GM18861 (cell line): Measurements from ENCODE around the gene ENOX1.

ENCODE experiments used
- ATAC-seq: cut with Tn5 transposase; IDR thresholded peaks from one replicate; pipeline ENCODE4 v1.9.1; 2021; ENCODE audit not compliant: unreplicated experiment

The ENOX1 gene

DNA sequence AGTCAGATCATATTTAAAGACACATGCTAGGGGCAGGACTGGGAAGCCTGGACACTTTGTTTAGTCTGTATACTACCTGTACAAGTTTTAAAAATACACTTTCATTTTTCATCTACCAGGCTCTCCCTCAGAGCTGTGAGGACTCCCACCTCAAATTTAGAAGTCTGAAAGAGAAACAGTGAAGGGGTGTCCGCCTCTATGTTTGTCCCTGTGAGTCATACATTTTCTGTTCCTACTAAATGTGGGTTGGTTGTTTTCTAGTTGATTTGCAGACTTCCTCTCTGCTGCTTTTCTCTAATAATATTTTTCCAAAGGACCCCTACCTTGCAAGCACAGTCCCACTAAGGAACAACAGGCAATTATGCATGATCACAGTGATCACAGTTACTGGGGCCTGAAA, 110.5 kb downstream of the ENOX1 start:
- ATAC-seq, result peak; percentile 94

DNA sequence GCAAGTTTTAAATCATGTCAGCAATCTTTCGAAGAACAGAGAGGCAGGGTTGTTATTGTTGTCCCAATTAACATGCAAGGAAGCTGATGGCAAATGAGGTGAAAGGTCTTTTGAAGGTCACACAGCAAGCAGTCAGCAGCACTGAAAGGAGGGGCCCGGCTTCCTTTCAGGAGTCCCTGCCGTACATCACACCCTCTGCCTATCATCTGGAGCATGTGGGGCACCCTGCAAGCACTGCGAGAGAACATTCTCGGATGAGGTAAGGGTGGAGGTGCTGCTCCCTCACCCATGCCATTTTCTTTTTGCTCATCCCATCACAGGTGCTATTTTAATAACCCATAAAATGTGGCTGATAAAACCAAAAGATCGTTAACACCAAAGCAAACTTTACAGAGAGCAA, 111.2 kb downstream of the ENOX1 start:
- no peak for ATAC-seq

DNA sequence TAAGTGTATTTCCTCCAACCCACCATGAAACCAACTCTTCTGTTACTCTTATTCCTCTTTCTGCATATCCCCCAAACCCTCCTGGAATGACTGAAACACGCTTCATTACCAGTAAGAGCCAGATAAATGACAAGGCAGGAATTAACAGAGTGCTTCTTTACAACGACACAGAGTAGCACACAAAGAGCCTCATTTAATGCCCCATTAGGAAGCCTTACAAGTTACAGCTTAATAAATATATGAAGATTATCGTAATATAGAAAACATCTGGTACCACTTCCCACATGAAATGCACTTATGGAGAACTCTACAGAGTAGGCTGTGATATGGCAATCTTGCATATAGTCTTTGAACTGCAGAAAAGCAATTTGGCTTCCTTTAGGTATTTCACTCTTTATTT, 116.8 kb downstream of the ENOX1 start:
- no peak for ATAC-seq

DNA sequence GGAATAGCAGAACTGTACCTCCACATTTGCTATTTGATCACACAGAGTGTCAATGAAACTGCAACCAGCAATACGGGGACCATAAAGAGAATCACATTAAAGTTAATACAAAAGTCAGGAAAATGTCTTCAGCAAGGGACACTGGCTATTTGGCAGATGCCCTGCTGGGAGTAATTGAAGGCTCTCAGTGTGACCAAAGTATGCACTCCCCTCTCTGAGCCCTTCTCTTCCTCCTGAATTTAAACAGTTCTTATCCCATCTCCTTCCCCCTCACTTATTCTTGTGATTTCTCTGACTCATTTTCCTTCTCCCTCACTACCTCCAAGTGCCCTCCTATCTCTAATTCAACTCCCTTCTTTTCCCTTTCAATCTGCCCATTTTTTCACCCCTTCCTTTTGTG, 117.7 kb downstream of the ENOX1 start:
- ATAC-seq, result no peak

- ATAC-seq, result no peak
These were observed 120.4 kb downstream of the ENOX1 start for GRCh38 chr13:43666403-43666802.

- no peak for ATAC-seq
These were observed 121.4 kb downstream of the ENOX1 start for GRCh38 chr13:43665388-43665787.

DNA sequence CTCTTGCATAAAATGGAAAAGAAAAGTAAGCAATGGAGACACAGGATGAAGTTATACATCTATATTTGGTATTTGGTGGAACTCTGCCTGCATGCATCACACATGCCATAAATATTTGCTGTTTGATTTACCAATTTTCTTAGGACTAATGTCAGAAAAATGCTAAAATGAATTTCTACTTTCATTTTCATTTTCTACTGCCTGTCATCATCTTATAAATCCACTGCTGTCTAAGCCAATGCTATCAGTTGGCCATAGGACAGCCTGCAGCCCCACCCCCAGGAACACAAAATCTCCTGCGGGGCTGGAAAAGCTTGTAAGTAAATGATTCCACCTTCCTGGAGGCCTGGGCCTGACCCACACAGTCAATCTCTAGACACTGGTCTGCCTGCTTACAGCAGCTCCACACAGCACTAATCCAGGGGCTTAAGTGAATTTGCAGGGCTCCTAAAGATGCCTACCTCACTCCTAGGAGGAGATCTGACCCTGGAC, 122.0 kb downstream of the ENOX1 start:
- no peak for ATAC-seq

- ATAC-seq, result no peak
These were observed 123.2 kb downstream of the ENOX1 start for GRCh38 chr13:43663474-43664090.

DNA sequence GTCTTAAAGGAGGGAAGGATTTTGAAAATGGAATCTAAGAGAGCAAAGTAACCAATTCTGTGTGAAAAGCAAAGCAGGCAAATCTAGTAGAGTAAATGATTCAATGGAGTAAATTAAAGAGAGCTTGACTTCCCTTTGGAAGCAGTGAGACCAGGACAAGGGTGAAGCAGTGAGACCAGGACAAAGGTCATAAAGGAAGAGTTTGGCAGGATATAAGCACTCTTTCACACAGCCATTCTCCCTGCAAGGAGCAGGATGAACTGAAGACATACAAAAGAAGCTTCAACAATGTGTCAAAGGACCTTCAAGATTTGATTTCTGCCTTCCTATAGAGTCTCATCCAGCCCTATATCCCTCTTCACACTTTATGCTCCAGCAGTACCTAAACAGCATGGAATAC, 123.8 kb downstream of the ENOX1 start:
- no peak for ATAC-seq

GRCh38 chr13:43661161-43661830, 125.5 kb downstream of the ENOX1 start:
- no peak for ATAC-seq

- ATAC-seq, result no peak
These were observed 129.3 kb downstream of the ENOX1 start for GRCh38 chr13:43657485-43657884.

DNA sequence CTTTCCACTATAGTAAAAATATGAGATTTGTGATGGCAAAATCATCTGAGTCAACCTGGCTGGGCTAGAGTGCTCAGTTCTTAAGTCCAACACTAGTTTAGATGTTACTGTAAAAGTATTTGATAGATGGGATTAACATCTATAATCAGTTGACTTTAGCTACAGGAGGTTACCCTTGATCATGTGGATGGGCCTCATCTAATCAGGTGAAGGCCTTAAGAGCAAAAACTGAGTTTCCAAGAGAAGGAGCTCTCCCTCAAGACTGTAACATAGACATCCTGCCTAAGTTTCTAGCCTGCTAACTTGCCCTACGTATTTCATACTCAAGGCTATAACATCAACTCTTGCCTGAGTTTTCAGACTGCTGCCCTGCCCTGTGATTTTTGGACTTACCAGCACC, 132.8 kb downstream of the ENOX1 start:
- no peak for ATAC-seq

DNA sequence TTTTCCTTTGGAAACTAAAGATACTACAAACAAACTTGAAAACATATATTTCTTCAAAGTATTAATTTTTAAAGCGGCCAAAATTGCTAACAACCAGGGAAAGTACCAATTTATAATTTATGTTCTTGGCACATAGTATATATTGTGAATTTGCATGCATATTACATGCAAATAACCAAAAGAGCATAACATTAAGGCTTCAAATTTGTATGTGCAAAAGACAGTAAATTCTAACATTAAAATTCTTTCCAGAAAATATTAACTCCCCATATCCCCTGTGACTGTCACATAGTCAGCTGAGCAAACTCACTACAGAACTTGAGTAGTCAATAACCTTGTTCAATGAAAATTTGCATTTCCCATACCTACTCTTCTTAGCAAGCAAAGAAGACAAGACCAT, 133.4 kb downstream of the ENOX1 start:
- ATAC-seq, result no peak

DNA sequence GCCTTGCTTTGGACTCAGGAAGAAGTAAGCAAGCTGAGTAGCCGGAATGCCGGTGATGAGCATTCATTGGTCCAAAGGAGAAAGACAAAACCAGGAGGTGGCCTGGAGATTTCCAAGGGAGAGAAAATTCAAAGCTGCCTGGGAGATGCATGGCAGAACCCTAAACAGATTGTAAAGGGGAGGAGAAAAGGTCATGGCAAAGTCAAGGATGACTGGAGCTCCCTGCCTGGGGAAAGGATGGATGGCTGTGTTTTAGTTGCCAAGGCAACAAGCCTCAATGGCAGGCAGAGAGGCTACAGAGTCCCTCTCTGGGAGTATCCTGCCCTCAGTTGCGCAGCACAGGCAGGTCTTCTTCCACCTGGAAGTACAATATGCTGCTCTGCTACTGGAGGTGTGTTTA, 134.0 kb downstream of the ENOX1 start:
- no peak for ATAC-seq

DNA sequence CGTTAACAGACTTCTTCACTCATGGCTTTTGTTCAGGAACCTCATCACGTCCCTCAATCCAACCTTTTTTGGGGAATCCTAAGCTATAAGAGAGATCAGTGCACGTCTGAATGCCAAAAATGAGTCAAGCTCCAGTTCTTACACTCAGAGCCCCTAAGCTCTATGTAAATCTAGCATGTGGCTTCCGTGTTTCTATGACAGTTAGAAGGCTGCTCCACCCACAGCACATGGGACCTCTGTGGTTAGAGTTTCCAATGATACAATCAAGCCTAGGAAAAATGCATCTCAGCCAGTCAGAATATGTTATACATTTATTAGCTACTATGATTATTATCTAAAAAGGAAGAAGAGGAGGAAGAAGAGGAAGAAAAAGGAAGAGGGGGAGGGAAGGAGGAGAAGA, 135.9 kb downstream of the ENOX1 start:
- no peak for ATAC-seq

DNA sequence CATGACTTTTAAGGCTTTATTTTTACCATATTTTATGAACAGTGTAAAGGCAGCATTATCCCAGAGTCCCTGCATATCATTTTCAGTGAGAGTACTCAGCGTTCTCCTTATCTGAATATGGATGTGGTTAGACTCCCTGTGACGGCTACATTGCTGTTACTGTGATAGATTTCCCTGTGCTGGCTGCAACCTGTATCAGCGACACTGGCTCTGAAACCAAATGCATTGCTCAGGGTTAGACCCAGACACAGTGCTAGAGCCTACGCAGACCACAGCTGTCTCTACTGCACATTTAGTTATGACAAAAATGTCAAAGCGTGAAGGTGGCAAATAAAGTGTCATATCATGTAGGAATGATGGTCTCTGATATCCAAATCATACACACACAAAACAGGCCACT, 138.0 kb downstream of the ENOX1 start:
- ATAC-seq, result no peak

GRCh38 chr13:43647471-43647870, 139.3 kb downstream of the ENOX1 start:
- ATAC-seq, result no peak

DNA sequence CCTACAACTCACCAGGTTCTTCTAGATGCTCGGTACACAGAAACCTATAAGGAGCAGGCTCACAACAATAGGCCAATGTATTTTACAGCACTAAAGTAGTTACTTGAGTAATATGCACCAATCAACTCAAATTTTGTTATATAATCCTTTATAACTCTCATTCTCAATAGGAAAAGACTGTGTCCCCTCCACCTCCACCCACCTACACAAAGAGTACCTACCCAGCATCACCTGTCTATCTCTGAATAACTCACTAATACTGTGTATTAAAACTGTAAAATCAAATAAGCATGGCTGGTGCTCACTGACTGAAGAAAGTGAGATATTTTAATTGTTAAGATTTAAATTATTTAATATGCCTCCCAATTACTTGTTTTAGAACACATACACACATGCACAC, 146.3 kb downstream of the ENOX1 start:
- ATAC-seq, result no peak

- no peak for ATAC-seq
These were observed 155.7 kb downstream of the ENOX1 start for GRCh38 chr13:43631106-43631505.

- no peak for ATAC-seq
These were observed 156.9 kb downstream of the ENOX1 start for GRCh38 chr13:43629691-43630480.

GRCh38 chr13:43626994-43627393, 159.8 kb downstream of the ENOX1 start:
- ATAC-seq, result no peak

GRCh38 chr13:43614063-43614462, 172.7 kb downstream of the ENOX1 start:
- ATAC-seq, result no peak
